Endodermal cell (in vitro differentiated cells): ENCODE measurements around the gene TXNRD3. TPM values are rescaled to one million over a fixed set of nuclear protein-coding genes. Genes with fewer than 3 reads are reported as not detected.

Experiments used
- DNase-seq: peaks from one replicate; pipeline ENCODE4 v3.0.0-alpha.2; 2017
- H3K27ac ChIP-seq: 2 replicates; pipeline ENCODE4 v1.5.1; 2013; ENCODE audit warnings: mild to moderate bottlenecking, low read depth, low read length, moderate library complexity
- H3K27me3 ChIP-seq: 2 replicates; pipeline ENCODE4 v1.6.1; 2013; ENCODE audit warnings: mild to moderate bottlenecking, low read length, moderate library complexity; ENCODE audit not compliant: insufficient read depth, control insufficient read depth, poor library complexity, severe bottlenecking
- H3K36me3 ChIP-seq: 2 replicates; pipeline ENCODE4 v1.7.0; 2013; ENCODE audit warnings: mild to moderate bottlenecking, low read length, moderate library complexity; ENCODE audit not compliant: control insufficient read depth, insufficient read depth
- H3K4me1 ChIP-seq: one replicate; pipeline ENCODE4 v1.7.0; 2013; ENCODE audit warnings: low read length; ENCODE audit not compliant: control insufficient read depth, insufficient read depth
- H3K4me3 ChIP-seq: 2 replicates; pipeline ENCODE4 v1.5.1; 2013; ENCODE audit warnings: mild to moderate bottlenecking, low read length, moderate library complexity
- H3K9ac ChIP-seq: 2 replicates; pipeline ENCODE4 v1.6.1; 2013; ENCODE audit warnings: mild to moderate bottlenecking, low read length, moderate library complexity; ENCODE audit not compliant: poor library complexity, severe bottlenecking; ENCODE audit errors: extremely low read depth
- H3K9me3 ChIP-seq: 2 replicates; pipeline ENCODE4 v1.6.1; 2013; ENCODE audit warnings: mild to moderate bottlenecking, low read length, moderate library complexity; ENCODE audit not compliant: control insufficient read depth
- H3K27ac Mint-ChIP-seq: 2 replicates; pipeline ENCODE4 v1.8.0; 2020; ENCODE audit warnings: mixed read lengths
- H3K27me3 Mint-ChIP-seq: 2 replicates; pipeline ENCODE4 v1.8.0; 2021; ENCODE audit warnings: mild to moderate bottlenecking, mixed read lengths; ENCODE audit not compliant: insufficient read depth
- H3K36me3 Mint-ChIP-seq: 2 replicates; pipeline ENCODE4 v1.8.0; 2020; ENCODE audit warnings: low read depth, mixed read lengths
- H3K4me1 Mint-ChIP-seq: 2 replicates; pipeline ENCODE4 v1.8.0; 2020; ENCODE audit warnings: mixed read lengths
- H3K4me3 Mint-ChIP-seq: 2 replicates; pipeline ENCODE4 v1.8.0; 2020; ENCODE audit warnings: mild to moderate bottlenecking, moderate library complexity, mixed read lengths
- H3K9me3 Mint-ChIP-seq: 2 replicates; pipeline ENCODE4 v1.8.0; 2020; ENCODE audit warnings: mild to moderate bottlenecking, mixed read lengths
- CTCF ChIP-seq: fragments of 200-600 bp; sonication (generic); conservative IDR thresholded peaks from 2 replicates; pipeline ENCODE4 v1.5.0; 2021; ENCODE audit warnings: antibody characterized with exemption, mild to moderate bottlenecking
- WGBS, 2 experiments: methylation state at CpG; one replicate each; pipeline versions ENCODE4 v1.1.5 to v1.1.7; 2013; ENCODE audit warnings: missing lambda C conversion rate in 2 of 2, mixed read lengths in 1 of 2; ENCODE audit not compliant: insufficient coverage in 1 of 2, insufficient read length in 1 of 2; 5-methylcytosine and 5-hydroxymethylcytosine counted together
- total RNA-seq, 2 donors: library from RNA; stranded (reverse); fragmentation: NEBNext Ultra II Directional in 1 of 2; extraction: Animal tissue kit (Norgen Biotek cat#: 25700) in 1 of 2; gene quantifications; 2 replicates in 1 of 2; 3 replicates in 1 of 2; pipeline ENCODE4 v1.2.1, GENCODE V29; 2021

Gene TXNRD3
- total RNA-seq, 2 donors from 2014 or later, result 13.1 to 18.1 TPM

- Mint-ChIP-seq H3K4me1 (no peaks in the 10 kb centered on the region), H3K9me3 (no peaks in the 10 kb centered on the region), H3K27ac (no peak overlapping the region), H3K4me3 (no peak overlapping the region), H3K36me3 (peaks cover 7% of the 10 kb centered on the region), H3K27me3 (no peaks in the 10 kb centered on the region)
- Histone ChIP-seq H3K27ac (no peak overlapping the region), H3K9me3 (no peaks in the 10 kb centered on the region), H3K36me3 (no peaks in the 10 kb centered on the region), H3K27me3 (no peaks in the 10 kb centered on the region), H3K4me1 (no peaks in the 10 kb centered on the region), H3K4me3 (no peak overlapping the region), H3K9ac (no peak overlapping the region)
- 93 to 100% methylated on average over 1 of the region's 1 CpG for WGBS, 2 experiments
- no peak for DNase-seq
- no peak for TF ChIP-seq CTCF
Observed at GRCh38 chr3:126621171-126621570, 33.8 kb downstream of the TXNRD3 start.

- no peak overlapping the region for H3K9ac ChIP-seq
- no peaks in the 10 kb centered on the region for H3K4me1 ChIP-seq
- no peaks in the 10 kb centered on the region for H3K27me3 ChIP-seq
- TF ChIP-seq CTCF, result no peak
- no peak for DNase-seq
- H3K4me3 Mint-ChIP-seq, result no peak overlapping the region
- no peaks in the 10 kb centered on the region for H3K9me3 Mint-ChIP-seq
- H3K9me3 ChIP-seq, result no peaks in the 10 kb centered on the region
- 93 to 94% methylated on average over 6 to 7 of the region's 7 CpGs for WGBS, 2 experiments
- no peaks in the 10 kb centered on the region for H3K4me1 Mint-ChIP-seq
- H3K36me3 ChIP-seq, result no peaks in the 10 kb centered on the region
- peaks cover 7% of the 10 kb centered on the region for H3K36me3 Mint-ChIP-seq
- no peaks in the 10 kb centered on the region for H3K27me3 Mint-ChIP-seq
- no peak overlapping the region for H3K4me3 ChIP-seq
- H3K27ac ChIP-seq, result no peak overlapping the region
- no peak overlapping the region for H3K27ac Mint-ChIP-seq
Observed at GRCh38 chr3:126620738-126621137, 34.2 kb downstream of the TXNRD3 start.

GRCh38 chr3:126618760-126619159, 36.2 kb downstream of the TXNRD3 start:
- no peaks in the 10 kb centered on the region for H3K36me3 ChIP-seq
- no peak overlapping the region for H3K27ac ChIP-seq
- TF ChIP-seq CTCF, result no peak
- Mint-ChIP-seq H3K4me1 (no peaks in the 10 kb centered on the region), H3K27me3 (no peaks in the 10 kb centered on the region), H3K27ac (no peak overlapping the region), H3K4me3 (no peak overlapping the region), H3K9me3 (no peaks in the 10 kb centered on the region), H3K36me3 (peaks cover 4% of the 10 kb centered on the region)
- no peak overlapping the region for H3K9ac ChIP-seq
- no peak for DNase-seq
- H3K4me1 ChIP-seq, result no peaks in the 10 kb centered on the region
- H3K4me3 ChIP-seq, result no peak overlapping the region
- no peaks in the 10 kb centered on the region for H3K27me3 ChIP-seq
- no peaks in the 10 kb centered on the region for H3K9me3 ChIP-seq
